Measurements from ENCODE around the gene RAD52.
A peak's percentile ranks its signal among the peaks of the same experiment; 100 is the strongest.
"Not testable (repeated sequence)": the region's sequence is repeated elsewhere in the genome, so short reads cannot be mapped to it uniquely, and the experiment has no call there.

Gene RAD52

DNA sequence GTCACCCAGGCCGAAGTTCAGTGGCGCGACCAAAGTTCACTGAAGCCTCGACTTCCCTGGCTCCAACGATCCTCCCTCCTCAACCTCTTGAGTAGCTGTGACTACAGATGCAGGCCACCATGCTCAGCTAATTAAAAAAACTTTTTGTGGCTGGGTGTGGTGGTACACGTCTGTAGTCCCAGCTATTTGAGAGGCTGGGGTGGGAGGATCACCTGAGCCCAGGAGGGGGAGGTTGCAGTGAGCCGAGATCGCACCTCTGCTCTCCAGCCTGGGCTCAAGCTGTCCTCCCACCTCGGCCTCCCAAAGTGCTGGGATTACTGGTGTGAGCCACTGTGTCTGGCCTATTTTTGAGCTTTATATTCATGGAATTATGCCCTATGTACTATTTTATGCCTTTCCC, 18.1 kb upstream of the RAD52 start:
- DNase-seq (ENCODE audit: low read depth in 2 of 2): no peak

DNA sequence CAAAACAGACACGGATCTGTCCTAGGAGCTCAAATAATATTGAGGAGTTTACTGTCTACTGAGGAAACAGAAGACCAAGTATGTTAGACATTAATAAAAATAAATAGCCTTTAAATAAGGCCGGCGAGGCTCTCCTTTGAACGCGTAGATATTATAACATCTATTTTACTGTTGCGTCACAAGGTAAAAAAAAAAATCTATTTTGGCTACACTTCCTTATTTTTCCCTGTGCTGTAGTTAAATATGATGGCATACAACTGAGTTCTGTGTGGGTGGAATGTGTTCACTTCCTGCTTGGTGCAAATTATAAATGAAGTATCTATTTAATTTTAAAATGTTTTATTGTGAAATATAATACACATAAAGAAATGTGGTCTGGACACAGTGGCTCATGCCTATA, 17.2 kb upstream of the RAD52 start:
- no peak for DNase-seq (ENCODE audit: low read depth in 2 of 2)

DNA sequence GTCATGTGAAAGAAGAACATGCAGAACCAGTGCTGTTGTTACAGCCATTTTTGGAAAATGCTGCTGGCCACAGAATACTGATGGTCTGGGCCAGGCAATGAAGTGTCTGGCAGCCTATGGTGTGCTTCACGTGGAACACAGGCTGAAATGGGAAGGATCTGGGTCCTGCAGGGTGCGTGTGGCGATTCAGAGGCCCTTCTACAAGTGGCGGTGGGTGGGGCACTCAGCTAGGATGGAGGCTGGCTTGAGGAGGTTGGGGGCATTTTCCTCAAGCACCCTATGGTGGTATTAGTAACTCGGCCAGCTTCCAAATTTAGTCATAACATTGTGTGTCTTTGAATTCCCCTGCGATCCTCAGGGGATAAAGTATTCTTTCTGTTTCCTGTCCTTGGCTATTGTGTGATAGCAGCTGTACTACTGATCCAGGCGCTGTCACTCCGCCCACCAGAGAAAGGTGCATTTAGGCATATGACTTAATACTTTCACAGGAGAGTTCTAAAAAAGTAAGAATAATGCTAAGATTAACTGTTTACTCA, 9.2 kb upstream of the RAD52 start:
- no peak for DNase-seq (ENCODE audit: low read depth in 2 of 2)

DNA sequence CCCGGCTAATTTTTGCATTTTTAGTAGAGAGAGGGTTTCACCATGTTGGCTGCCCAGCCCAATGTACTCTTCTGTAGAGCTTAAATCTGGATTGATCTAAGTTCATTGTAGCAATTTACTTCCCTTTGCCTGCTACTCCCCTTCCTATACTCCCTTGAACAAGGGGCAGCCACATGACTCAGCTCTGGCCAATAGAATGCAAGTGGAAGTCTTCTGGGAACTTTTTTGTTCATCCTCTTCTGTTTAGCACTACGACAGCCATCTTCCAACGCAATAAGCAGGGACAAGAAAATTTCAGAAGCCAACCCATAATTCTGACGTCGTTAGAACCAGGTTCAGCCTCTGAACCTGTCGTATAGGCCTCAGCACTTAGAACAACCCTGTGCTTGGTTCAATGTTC, 6.4 kb upstream of the RAD52 start:
- DNase-seq (ENCODE audit: low read depth in 2 of 2): no peak

DNA sequence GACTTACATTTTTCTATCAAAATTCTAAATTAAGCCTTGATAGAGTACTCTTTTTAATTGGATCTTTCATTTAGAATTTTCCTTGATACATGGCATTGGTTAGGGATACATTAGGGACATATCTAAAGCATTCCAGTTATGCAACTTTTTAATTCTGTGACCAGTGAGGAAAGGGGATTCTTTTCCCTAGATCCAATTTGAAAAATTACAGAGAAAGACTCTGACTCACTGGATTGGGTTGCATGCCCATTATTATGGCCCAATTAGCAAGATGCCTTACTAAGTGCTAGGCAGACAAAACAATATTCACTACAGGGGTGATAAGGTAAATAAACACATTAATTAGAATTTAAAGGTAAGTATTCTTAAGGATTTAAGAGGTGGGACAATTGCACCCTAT, 5.2 kb upstream of the RAD52 start:
- no peak for DNase-seq (ENCODE audit: low read depth in 2 of 2)

DNA sequence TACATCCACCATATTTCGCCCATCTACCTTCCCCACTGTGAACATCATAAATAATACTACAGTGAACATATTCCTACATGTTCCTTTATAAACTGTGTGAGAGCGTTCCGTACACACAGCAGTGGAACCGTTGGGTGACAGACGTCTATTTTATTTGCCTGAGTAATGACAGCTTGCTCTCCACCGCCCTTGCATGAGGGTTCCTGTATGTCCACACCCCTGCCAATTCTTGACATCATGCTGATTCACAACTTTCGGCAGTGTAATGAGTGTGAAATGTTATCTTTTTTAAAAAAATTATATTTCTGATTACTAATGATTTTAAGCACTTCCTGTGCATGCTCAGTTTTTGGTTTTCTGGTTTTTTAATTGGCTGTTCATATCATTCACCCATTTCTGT, 4.3 kb upstream of the RAD52 start:
- peak; percentile 23 to 29 for DNase-seq (ENCODE audit: low read depth in 2 of 2)

DNA sequence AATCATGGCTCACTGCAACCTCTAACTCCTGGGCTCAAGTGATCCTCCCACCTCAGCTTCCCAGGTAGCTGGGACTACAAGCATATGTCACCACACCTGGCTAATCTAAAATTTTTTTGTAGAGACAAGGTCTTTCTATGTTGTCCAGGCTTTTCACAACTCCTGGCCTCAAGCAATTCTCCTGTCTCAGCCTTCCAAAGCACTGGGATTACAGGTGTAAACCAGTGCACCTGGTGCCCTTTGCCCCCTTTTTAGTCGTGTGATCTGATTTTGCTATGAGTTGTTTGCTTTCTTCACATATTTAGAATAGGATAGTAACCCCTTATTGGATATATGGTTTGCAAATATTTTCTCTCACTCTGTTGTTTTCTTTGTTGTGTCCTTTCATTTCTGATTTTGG, 1.7 kb upstream of the RAD52 start:
- DNase-seq (ENCODE audit: low read depth in 2 of 2): no peak

DNA sequence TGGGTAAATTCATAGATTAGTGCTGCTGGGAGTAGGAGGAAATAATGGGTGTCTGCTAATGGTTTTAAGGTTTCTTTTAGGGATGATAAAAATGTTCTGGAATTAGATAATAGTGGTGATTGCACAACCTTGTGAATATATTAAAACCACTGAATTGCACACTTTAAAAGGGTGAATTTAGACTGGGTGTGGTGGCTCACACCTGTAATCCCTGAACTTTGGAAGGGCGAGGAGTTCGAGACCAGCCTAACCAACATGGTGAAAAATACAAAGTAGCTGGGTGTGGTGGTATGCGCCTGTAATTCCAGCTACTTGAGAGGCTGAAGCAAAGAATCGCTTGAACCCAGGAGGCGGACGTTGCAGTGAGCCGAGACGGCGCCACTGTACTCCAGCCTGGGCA, 1.3 kb downstream of the RAD52 start:
- DNase-seq (ENCODE audit: low read depth in 2 of 2): no peak

DNA sequence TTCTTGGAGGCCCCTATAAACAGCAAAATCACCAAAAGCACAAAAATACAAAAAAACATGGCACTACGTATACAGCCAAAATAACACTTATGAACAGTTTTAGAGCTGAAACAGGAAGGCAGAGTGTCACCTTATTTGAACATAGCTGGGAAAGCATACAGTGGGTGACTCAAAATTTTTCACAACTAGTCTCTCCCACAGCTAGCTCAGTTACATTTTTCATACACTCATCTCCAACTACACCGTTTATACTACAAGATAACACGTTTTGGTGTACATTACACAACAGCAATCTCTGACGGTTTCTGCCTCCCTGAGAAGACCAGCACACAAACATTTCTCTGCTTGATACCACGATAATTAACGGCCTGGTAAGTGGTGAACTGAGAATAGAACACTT, 2.9 kb downstream of the RAD52 start:
- no peak for DNase-seq (ENCODE audit: low read depth in 2 of 2)

DNA sequence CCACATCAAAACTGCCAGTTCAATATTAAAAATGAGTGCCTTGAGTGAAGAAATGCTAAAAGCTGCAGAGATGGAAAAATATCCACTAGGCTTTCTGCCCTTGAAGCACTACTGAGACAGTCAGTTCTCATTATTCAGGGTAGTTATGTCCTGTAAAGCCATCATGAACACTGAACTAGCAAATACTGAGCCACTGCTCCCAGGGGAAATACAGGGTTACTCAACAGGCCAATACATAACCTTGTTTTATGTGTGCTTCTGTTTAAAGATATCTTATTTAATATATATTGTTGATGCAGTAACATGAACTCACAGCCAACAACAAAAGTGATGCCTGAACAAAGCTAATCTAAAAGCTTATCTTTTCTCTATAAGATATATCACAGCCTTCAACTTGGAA, 3.3 kb downstream of the RAD52 start:
- DNase-seq (ENCODE audit: low read depth in 2 of 2): no peak

DNA sequence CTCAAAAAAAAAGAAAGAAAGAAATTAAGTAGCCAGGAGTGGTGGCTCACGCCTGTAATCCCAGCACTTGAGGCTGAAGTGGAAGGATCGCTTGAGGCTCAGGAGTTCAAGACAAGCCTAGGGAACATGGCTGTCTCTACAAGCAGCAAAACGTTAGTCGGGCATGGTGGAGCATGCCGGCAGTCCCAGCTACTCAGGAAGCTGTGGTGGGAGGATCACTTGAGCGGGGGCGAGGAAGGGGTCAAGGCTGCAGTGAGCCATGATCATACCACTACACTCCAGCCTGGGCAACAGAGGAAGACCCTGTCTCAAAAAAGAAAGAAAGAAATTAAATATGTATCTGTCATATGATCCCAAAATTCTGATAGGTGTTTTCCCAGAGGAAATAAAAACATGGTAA, 5.3 kb downstream of the RAD52 start:
- no peak for DNase-seq (ENCODE audit: low read depth in 2 of 2)

DNA sequence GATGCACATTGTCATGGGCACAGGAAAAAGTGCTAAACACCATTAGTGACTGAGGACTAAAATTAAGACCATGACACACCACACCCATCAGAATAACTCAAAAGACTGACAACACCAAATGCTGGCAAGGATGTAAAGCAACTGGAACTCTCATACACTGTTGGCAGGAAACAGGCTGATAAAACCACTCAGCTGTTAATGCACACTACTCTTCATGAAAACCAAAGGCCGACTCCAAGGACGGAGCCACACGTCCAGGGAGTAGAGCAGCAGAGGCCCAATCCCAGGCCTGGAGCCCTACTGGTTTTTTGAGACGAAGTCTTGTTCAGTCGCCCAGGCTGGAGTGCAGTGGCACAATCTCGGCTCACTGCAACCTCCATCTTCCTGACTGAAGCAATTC, 6.4 kb downstream of the RAD52 start:
- DNase-seq (ENCODE audit: low read depth in 2 of 2): no peak

DNA sequence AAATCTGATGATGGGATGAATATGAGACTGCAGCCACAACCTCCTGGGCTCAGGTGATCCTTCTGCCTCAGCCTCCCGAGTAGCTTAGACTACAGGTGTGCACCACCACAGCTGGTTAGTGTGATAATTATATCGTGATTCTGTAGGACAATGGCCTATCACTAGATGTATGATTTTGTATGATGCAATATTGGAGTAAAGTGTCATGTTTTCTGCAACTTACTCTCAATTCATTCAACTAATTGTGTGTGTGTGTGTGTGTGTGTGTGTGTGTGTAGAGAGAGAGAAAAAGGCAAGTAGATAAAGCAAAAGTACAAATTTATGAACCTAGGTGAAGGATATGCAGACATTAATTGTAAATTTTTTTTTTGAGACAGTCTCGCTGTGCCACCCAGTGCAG, 10.7 kb downstream of the RAD52 start:
- DNase-seq (ENCODE audit: low read depth in 2 of 2): no peak

DNA sequence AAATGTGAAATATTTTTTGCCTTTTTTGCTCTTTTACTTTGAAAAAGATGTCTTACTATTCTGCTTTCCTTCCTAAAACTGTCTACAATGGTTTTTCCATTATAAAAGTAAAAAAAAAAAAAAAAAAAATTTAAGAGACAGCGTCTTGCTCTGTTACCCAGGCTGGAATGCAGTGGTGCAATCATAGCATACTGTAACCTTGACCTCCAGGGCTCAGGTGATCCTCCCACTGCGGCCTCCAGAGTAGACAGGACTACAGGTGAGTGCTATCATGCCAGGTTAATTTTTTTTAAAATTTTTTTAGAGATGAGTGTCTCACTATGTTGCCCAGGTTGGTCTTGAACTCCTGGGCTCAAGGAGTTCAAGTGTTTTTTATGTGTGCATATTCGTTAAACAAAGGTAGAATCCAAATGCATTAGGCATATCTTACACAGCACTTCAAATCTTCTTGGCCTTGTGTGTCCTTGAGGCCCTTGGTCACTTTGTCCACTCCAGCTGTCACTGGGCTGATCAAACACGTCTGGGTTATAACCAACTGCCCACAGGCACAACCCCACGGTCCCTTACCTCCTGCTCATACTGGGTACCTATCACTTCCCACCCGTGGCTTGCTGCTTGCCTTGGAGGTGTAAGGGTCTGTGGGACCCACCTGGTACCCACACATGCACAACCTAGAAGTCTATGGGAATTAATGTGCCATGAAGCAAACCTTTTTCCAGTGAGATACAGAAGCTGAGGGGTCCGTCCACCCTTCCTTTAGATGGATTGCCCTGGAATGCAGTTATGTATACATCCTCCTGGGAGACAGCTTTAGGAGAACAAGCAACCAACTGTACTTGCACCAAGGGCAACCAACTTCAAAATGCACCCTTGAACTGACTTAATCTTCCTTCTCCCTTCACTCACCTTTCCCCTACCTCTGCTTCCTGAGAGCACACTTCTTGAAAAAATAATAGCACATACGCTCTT, 12.8 kb downstream of the RAD52 start:
- no peak for DNase-seq (ENCODE audit: low read depth in 2 of 2)

DNA sequence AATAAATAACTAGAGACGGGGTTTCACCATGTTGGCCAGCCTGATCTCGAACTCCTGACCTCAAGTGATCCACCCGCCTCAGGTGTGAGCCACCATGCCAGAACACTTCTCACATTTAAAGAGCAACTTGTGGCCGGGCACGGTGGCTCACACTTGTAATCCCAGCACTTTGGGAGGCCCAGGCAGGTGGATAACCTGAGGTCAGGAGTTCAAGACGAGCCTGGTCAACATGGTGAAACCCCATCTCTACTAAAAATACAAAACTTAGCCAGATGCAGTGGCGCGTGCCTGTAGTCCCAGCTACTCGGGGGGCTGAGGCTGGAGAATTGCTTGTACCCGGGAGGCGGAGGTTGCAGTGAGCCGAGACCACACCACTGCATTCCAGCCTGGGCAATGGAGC, 13.6 kb downstream of the RAD52 start:
- DNase-seq (ENCODE audit: low read depth in 2 of 2): not testable (repeated sequence)

DNA sequence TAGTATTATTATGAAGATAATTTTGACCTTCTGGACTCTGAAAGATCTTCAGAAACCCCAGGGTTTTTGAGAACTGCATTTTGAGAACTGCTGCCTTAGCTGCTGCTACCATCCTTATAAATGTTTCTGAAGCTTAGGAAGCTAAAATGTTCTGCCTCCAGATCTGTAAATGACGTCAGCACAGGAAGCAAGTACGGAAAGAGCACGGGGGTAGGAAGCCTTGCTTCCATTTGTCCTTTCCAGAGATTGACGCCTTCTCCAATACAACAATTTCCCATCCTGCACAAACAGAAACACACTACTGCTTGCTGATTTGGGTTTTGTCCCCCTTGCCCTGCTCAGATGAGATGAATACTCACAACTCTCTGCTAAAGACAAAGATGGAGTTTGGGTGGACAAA, 17.9 kb downstream of the RAD52 start:
- DNase-seq (ENCODE audit: low read depth in 2 of 2): no peak

DNA sequence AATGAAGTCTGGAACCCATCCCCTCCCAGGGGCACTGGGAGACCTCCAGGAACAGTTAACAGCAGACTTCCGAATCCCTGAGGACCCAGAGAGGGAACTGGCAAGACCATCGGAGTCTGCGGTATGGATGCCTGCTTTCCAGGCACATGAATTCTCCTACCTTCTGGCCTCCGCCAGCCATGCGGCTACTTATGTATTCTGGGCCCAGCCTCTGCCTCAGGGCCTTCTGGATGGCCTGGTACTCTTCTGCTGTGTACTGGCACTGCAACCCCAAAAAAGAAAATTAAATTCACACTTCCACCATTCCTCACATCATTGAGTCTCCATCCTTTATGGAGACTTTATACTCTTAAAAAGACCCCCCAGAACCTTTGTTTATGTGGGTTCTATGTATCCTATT, 18.4 kb downstream of the RAD52 start:
- DNase-seq (ENCODE audit: low read depth in 2 of 2): no peak

DNA sequence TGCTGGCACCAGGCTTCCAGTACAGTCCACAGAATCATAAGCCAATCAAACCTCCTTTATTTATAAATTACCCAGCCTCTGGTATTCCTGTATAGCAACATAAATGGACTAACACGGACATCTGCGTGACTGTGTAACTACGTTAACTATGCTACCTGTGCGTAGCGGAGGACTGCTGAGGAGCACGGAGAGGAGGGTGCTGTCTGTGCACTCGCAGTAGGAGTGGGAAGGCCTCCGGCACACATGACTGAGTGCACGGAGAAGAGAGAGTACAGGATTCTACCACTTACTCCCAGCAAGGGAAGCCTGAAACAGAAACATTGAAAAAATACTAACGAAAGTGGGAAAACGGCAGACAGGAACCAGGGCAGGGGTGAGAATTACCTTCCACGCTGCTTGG, 22.9 kb downstream of the RAD52 start:
- DNase-seq (ENCODE audit: low read depth in 2 of 2): no peak

DNA sequence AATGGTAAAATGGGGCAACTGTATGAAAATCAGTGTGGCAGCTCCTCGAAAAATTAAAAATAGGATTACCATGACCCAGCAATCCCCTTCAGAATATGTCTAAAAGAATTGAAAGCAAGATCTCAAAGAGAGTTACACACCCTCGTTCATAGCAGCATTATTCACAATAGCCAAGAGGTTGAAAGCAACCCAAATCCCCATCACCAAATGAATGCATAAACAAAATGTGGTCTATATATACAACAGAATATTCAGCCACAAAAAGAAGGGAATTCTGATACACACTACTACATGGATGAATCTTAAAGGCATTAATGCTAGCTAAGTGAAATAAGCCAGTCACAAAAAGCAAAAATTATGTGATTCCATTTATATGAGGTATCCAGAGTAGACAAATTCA, 27.2 kb downstream of the RAD52 start:
- no peak for DNase-seq (ENCODE audit: low read depth in 2 of 2)

DNA sequence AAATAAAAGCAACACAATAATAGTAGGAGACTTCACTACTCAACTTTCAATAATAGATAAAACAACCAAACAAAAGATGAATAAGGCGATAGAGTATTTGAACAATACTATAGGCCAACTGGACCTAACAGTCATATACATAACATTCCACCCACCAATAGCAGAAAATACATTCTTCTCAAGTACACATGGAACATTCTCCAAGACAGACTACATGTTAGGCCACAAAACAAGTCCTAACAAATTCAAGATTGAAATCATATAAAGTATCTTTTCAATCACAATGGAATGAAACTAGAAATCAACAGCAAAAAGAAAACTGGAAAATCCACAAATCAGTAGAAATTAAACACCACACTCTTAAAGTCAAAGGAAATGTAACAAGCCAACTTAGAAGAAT, 28.8 kb downstream of the RAD52 start:
- DNase-seq (ENCODE audit: low read depth in 2 of 2): no peak

DNA sequence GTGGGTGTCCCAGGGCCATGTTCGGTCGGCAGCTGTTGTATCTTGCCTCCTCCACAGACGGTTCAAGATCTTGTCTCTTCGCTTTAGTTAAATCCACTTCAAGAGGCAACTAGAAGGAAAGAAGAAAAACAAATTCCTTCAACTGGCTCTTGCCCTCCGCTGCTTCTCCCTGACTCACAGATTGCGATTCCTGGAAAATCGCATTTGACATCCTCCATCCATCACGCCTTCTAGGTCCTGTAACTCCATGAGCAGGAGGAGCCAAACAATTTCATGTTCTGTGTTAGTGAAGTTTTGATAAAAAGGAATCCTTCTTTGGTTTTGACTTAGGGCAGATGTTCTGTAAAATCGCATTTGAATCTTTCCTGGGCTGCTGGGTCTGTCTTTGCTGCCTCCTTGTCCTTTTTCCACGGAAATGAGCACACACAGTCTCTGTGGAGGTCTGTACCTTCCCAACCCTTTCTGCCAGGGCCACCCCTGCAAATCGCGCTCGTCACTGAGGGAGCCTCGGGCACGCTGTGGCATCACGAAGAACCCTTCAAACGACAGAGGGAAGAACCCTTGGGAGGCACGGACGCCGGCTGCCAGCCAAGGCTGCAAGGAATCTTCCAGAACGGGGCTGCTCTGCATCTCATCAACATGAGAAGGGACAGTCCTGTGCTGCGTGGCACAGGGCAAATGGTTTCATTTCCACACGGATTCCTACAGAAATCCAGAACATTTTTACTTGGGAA, 32.6 kb downstream of the RAD52 start:
- no peak for DNase-seq (ENCODE audit: low read depth in 2 of 2)

DNA sequence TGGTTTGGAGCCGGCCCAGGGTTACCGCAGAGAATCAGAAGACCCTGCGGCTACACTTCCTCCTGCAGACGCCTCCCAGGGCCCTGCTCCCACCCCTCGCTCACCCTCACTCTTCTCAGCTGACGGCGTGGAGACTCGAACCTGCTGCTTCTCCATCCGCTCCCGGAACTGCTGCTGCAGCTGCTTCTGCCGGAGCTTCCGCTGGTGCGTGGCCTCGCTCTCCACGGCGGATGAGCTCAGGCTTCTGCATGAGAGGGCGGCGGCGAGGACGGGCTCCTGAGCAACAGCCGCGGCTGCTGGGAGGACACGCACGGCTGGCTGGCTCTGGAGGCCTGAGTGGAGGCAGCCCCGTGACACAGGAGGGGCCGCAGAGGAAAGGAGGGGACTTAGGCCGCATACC, 33.3 kb downstream of the RAD52 start:
- no peak for DNase-seq (ENCODE audit: low read depth in 2 of 2)

DNA sequence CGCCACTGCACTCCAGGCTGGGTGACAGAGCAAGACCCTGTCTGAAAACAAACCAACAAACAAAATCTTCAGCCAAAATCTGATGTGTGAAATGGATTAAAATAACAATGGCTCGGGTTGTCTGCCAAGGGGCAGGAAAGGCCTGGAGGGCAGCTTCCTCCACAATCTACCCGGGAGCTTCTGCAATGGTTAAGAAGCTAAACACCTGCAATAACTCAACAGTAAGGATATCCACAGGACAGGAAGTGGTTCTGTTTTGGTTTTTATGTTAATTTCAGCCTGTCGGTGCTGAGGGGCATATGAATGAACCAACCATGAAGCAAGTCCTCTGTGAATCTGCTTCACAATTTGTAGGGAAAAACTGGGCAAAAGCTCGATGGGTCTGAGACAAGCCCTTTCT, 34.4 kb downstream of the RAD52 start:
- no peak for DNase-seq (ENCODE audit: low read depth in 2 of 2)
